SK-MEL-5 (cell line): ENCODE results near the gene SSC5D. TPM values are rescaled to one million over a fixed set of nuclear protein-coding genes. Genes with fewer than 3 reads are reported as not detected.
A peak's percentile ranks its signal among the peaks of the same experiment; 100 is the strongest.
"Not testable (repeated sequence)": the region's sequence is repeated elsewhere in the genome, so short reads cannot be mapped to it uniquely, and the experiment has no call there.

Source experiments
- DNase-seq: peaks from one replicate; pipeline ENCODE4 v3.0.0-alpha.2; 2016; ENCODE audit warnings: low read depth, low spot score
- in situ Hi-C: cut with HindIII; loops from 2 replicates; pipeline ENCODE4 v1.10.0; 2016; ENCODE audit warnings: low sequenced_read_pairs, high pct_unique_total_duplicates, low pct_unique_long_range_greater_than_20kb
- polyA plus RNA-seq, 2 experiments: library from polyadenylated mRNA; depleted of rRNA; stranded (reverse); fragments of >200 nt; gene quantifications; 2 replicates each; pipeline ENCODE4 v1.2.3, GENCODE V29; 2015
- total RNA-seq: library from RNA; depleted of rRNA; stranded (reverse); fragments of >200 nt; shearing (Covaris generic); gene quantifications from 2 replicates; pipeline ENCODE4 v1.2.3, GENCODE V29; 2014; rRNA removed

Gene SSC5D
- 0.05 TPM in 1 of 2 replicates, not detected in the other for total RNA-seq
- 0.03 TPM in 1 of 2 replicates, not detected in the other for polyA plus RNA-seq (2015; cell fraction: cytosol; rRNA removed)
- polyA plus RNA-seq (2015; cell fraction: nucleus; rRNA removed) = 0.15 TPM in 1 of 2 replicates, not detected in the other

DNA sequence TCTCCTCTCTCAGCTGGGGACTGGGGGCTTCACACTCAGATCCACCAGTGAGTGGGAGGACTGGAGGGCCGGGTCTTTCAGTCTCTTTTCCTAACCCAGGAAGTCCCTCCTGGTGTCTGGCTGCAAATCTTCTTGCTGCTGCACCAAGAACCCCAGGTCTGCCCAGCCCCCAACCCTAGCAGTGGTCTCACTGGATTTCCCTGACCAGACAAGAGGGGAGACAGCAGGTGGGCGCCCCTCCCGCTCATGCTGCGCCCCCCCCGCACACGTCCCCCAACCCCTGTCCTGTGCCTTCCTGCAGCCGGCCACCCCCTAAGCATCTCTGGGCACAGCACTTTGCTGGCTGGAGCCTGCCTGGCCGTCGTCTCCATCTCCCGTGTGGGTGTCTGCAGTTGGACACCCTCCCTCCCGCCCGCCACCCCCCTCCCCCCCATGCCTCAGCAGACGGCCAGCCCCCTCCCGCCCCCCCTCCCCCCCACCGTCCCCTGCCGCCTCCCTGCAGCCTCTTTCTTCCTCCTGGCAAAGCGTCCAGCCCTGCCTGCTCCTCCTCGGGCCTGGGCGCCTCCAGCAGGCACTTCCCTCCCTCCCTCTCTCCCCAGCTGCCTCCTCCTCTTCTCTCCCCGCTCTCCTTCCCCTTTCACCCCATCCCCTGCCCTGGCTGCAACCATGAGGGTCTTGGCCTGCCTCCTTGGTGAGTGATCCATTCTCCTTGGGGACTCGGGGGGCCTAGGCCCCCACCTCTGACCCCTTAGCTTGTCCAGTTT lies at the start of gene SSC5D:
SSC5D (plus strand) TSS at position 513 of the 764 bp plus-strand sequence; CDS start at position 667, 154 bp downstream.
- in situ Hi-C loops = no loop called here
- DNase-seq = no peak

- DNase-seq = no peak
- in situ Hi-C loops = no loop called here
Observed at GRCh38 chr19:55439052-55439451, 49.2 kb upstream of the SSC5D start.

DNA sequence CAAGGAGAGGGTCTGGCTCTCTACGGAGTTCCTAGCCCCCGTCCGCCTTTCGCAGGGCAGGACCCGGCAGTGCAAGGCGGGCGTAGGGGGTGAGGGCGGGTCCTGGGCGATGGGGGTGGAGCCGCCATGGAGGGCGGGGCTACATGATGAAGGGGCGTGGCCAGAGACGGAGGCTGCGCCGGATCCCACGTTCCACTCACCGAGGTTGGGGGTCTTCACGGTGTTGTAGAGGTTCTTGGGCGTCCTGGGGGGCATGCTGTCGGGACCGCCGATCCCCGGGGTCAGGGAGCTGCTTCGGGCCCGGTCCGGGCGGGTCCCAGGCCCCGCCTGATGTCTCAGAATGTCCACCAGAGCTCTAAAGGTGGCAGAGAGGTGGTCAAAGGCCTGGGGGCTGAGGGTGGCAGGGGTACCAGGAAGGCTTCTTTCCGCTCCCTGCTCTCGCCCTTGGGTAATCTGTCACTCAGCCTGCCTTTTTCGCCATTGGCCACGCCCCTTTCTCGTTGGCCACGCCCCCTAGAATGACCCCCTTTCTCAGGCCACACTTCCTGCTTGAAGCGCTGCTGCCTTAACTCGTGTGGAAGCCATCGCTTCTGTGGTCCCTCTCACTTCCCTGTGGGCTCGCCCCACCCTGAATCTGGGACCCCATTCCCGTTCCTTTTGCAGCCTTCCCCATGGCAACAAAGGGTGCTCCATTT lies 47.7 kb upstream of the SSC5D start:
- peak; percentile 30 for DNase-seq
- in situ Hi-C loops = no loop called here

DNA sequence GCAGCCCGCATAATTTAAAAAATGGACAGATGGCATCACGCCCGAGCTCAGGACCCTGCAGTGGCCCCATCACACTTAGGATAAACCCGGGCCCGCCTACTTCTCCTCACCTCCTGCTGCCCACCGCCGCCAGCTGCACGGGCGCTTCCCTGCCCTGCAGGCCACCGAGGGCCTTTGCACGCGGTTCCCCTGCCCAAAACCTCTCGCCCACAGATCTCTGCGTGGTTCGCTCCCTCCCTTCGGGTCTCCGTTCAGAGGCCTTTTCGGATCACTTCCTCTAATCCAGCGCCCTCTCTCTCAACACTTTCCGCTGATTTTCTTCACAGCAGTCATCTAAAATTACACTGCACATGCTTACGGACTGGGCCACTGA lies 46.9 kb upstream of the SSC5D start:
- in situ Hi-C loops = no loop called here
- DNase-seq = no peak

- in situ Hi-C loops = no loop called here
Observed at GRCh38 chr19:55441692-55442321, 46.4 kb upstream of the SSC5D start.

GRCh38 chr19:55442372-55442961 lies 45.8 kb upstream of the SSC5D start:
- in situ Hi-C loops = no loop called here
- DNase-seq = no peak

More at GRCh38 chr19:55441692-55442321, 46.4 kb upstream of the SSC5D start:
- DNase-seq = no peak

GRCh38 chr19:55443045-55443823 lies 45.0 kb upstream of the SSC5D start, which contains the start of gene SHISA7:
SHISA7 (minus strand) TSS chr19:55443300; CDS start chr19:55442863, 437 bp downstream.
- in situ Hi-C loops = no loop called here
- no peak for DNase-seq

DNA sequence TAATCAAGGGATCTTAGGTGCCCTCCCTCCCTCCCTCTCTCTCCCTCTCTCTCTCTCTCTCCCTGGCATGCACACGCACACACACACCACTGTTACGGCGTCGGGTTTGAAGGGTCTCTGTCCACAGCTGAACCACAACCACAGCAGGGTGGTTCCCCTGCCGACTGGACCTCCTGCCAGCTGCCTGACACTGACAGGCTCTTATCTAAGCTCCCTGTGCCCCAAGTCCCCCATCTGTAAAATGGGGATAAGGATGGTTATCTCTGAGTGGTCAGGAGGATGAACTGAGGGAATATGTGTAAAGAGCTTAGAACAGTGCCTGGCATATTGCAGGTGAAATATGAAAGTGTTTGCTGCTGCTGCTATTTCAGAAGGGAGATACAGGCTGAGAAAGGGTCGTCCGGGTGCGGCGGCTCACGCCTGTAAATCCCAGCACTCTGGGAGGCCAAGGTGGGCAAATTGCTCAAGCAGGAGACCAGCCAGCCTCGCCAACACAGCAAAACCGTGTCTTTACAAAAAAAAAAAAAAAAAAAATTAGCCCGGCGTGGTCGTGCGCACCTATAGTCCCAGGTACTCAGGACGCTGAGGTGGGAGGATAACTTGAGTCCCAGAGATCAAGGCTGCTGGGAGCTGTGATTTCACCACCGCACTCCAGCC lies 44.3 kb upstream of the SSC5D start:
- no peak for DNase-seq
- in situ Hi-C loops = no loop called here

- no peak for DNase-seq
- in situ Hi-C loops = no loop called here
Observed at GRCh38 chr19:55444646-55445045, 43.6 kb upstream of the SSC5D start.

DNA sequence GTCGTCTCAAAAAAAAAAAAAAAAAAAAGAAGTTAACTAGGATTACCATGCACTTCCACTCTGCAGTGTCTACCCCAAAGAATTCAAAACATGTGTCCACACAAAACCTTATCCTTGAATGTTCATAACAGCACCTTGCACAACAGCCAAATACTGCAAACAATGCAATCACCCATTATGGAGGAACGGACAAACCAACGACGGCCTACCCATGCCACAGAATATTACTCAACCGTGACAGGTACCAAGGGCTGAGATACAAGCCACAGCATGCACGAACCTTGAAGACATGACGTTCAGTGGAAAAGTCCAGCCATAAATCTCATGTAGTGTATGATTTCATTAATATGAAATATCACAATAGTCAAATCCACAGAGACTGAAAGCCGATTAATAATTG lies 42.2 kb upstream of the SSC5D start:
- in situ Hi-C loops = no loop called here
- no peak for DNase-seq

GRCh38 chr19:55447421-55448174 lies 40.6 kb upstream of the SSC5D start:
- peak; percentile 70 for DNase-seq
- in situ Hi-C loops = no loop called here

GRCh38 chr19:55448175-55448490 lies 40.1 kb upstream of the SSC5D start:
- in situ Hi-C loops, DNase-seq: not testable (repeated sequence)

DNA sequence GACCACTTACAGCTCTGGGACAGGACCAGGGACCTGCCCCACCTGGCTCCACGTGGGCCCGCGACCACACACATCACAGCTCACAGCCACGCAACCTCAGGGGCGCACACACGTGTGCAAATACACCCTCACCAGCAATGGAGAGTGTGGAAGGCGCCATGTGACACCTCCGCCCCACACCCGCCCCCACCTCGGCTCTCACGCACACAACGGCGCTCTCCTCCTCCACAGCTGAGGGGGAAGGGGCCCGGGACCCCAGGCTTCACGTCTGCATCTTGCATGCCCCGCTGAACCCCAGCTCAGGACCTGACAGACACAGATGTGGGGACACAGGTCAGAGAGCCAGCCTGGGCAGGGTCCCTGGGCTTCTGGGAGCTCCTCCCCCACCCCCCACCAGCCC lies 38.8 kb upstream of the SSC5D start:
- DNase-seq = no peak
- in situ Hi-C loops = no loop called here

GRCh38 chr19:55451163-55451964 lies 36.9 kb upstream of the SSC5D start:
- DNase-seq = no peak
- in situ Hi-C loops = no loop called here

- in situ Hi-C loops = no loop called here
- DNase-seq = no peak
Observed at GRCh38 chr19:55451965-55452748, 36.1 kb upstream of the SSC5D start.
